Stomach (tissue), 9 donors: ENCODE results near the gene LGR5. TPM values are rescaled to one million over a fixed set of nuclear protein-coding genes. Genes with fewer than 3 reads are reported as not detected.

Experiments used
- DNase-seq, 2 donors: peaks; one replicate each; pipeline versions ENCODE4 v3.0.0 to v3.0.0-alpha.2; 2013 to 2019
- H3K27ac ChIP-seq, 5 donors: fragments of 200-600 bp in 4 of 5; sonication (generic) in 4 of 5; one replicate each; pipeline ENCODE4 v1.5.1; 2013 to 2019; ENCODE audit warnings: mild to moderate bottlenecking in 1 of 5, moderate library complexity in 1 of 5
- H3K27me3 ChIP-seq, 3 donors: fragments of 200-600 bp; sonication (generic); one replicate each; pipeline ENCODE4 v1.5.1; 2017 to 2019; ENCODE audit warnings: mixed run types in 1 of 3
- H3K36me3 ChIP-seq, 4 donors: fragments of 200-600 bp; sonication (generic); 1 replicate in 3 of 4; 2 replicates in 1 of 4; pipeline ENCODE4 v1.5.1; 2016 to 2019
- H3K4me1 ChIP-seq, 4 donors: fragments of 200-600 bp; sonication (generic); one replicate each; pipeline ENCODE4 v1.5.1; 2016 to 2019
- H3K4me3 ChIP-seq, 4 donors: fragments of 200-600 bp; sonication (generic) in 3 of 4; one replicate each; pipeline ENCODE4 v1.5.1; 2016 to 2019; ENCODE audit warnings: mild to moderate bottlenecking in 1 of 4
- H3K9me3 ChIP-seq, 4 donors: fragments of 200-600 bp; sonication (generic); one replicate each; pipeline ENCODE4 v1.5.1; 2016 to 2019
- CTCF ChIP-seq, 7 experiments: fragments of 450-650 bp in 4 of 7; fragments of 200-600 bp in 3 of 7; sonication (generic) in 3 of 7; IDR thresholded peaks; one replicate each; pipeline ENCODE4 v1.5.1; 2016 to 2019; ENCODE audit warnings: antibody characterized with exemption in 7 of 7, control low read depth in 2 of 7, mild to moderate bottlenecking in 1 of 7
- EP300 ChIP-seq: sonication (generic); formaldehyde crosslinking; IDR thresholded peaks from one replicate; pipeline ENCODE4 v1.6.1; 2017; ENCODE audit warnings: antibody characterized with exemption
- POLR2A ChIP-seq, 4 donors: fragments of 450-650 bp; IDR thresholded peaks; one replicate each; pipeline ENCODE4 v1.6.1; 2016; ENCODE audit warnings: antibody characterized with exemption in 4 of 4, control low read depth in 2 of 4, mild to moderate bottlenecking in 1 of 4, moderate library complexity in 1 of 4
- POLR2AphosphoS5 ChIP-seq, 3 donors: sonication (generic); formaldehyde crosslinking; IDR thresholded peaks; one replicate each; pipeline ENCODE4 v1.6.1; 2016; ENCODE audit warnings: antibody characterized with exemption in 3 of 3
- WGBS, 5 donors: extraction: QIAGEN DNeasy Blood & Tissue Kit in 3 of 5; methylation state at CpG; one replicate each; pipeline versions ENCODE4 v1.1.5 to v1.1.7; 2013 to 2018; 5-methylcytosine and 5-hydroxymethylcytosine counted together
- intact Hi-C: fragments of 100-400 bp; cut with DNase I; formaldehyde crosslinking; loops from one replicate; pipeline ENCODE4 v1.15.1; 2023; ENCODE audit warnings: low total_unique reads
- polyA plus RNA-seq, 3 donors: library from polyadenylated mRNA; stranded (reverse); fragments of 200-250 nt; gene quantifications; one replicate each; pipeline ENCODE4 v1.2.3, GENCODE V29; 2013
- total RNA-seq, 5 donors: library from RNA; depleted of rRNA; stranded (reverse); fragments of >200 nt; gene quantifications; one replicate each; pipeline versions ENCODE4 v1.1.0 to v1.2.3, GENCODE V29; 2014 to 2016
- donor health status: healthy with polysubstance abuse.
- donor health status: Bipolar disorder and iron deficiency.
- donor health status: healthy.

LGR5 gene
- total and polyA plus RNA-seq, 8 donors, result 0.06 to 16.0 (median 1.2) TPM; not detected in 3

GRCh38 chr12:71521125-71521524, 81.5 kb downstream of the LGR5 start:
- H3K4me3 ChIP-seq, result no peak overlapping the region
- H3K27me3 ChIP-seq, result no peaks in the 10 kb centered on the region
- no peak overlapping the region for H3K27ac ChIP-seq
- H3K4me1 ChIP-seq, result no peaks in the 10 kb centered on the region
- H3K9me3 ChIP-seq, result no peaks in the 10 kb centered on the region
- no peak for DNase-seq
- intact Hi-C loops, result no loop called here
- WGBS, 5 donors, result 78 to 93% (median 84%) methylated on average over 4 of the region's 4 CpGs
- H3K36me3 ChIP-seq, result no peaks in the 10 kb centered on the region
- TF ChIP-seq POLR2A (IDR thresholded peaks at IDR 0.05) (no peak), EP300 (no peak), CTCF (IDR thresholded peaks at IDR 0.05) (no peak), POLR2AphosphoS5 (IDR thresholded peaks at IDR 0.05) (no peak)

DNA sequence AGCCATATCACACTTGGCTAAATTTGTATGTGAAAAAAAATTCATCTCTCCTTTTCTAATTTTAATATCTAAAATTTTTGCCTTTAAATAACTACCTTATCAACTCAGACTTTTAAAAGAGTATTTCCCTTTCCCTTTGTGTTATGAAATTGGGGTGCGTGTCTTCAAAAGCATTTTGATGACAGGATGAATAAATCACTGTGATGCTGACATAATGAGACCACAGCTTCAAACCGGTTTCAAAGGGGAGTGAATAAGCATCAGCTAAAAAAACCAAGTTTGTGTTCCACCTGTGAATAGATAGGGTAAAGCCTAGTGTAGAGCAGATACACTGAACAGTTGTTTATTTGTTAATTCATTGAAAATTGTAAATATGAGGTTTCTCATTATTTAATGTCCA, 85.0 kb downstream of the LGR5 start:
- Histone ChIP-seq H3K4me3 (no peak overlapping the region), H3K27me3 (no peaks in the 10 kb centered on the region), H3K36me3 (no peaks in the 10 kb centered on the region), H3K9me3 (no peaks in the 10 kb centered on the region), H3K27ac (no peak overlapping the region), H3K4me1 (no peaks in the 10 kb centered on the region)
- DNase-seq, result no peak
- 48 to 76% (median 67%) methylated on average over 2 of the region's 2 CpGs for WGBS, 5 donors
- no peak for TF ChIP-seq POLR2AphosphoS5 (IDR thresholded peaks at IDR 0.05)
- TF ChIP-seq POLR2A (IDR thresholded peaks at IDR 0.05), result no peak
- no peak for TF ChIP-seq CTCF (IDR thresholded peaks at IDR 0.05)
- no peak for TF ChIP-seq EP300
- intact Hi-C loops, result no loop called here

- Histone ChIP-seq H3K27me3 (no peaks in the 10 kb centered on the region), H3K36me3 (no peaks in the 10 kb centered on the region), H3K4me1 (no peaks in the 10 kb centered on the region), H3K4me3 (no peak overlapping the region), H3K27ac (no peak overlapping the region), H3K9me3 (no peaks in the 10 kb centered on the region)
- intact Hi-C loops, result no loop called here
- DNase-seq, result no peak
- 73 to 87% (median 73%) methylated on average over 2 of the region's 2 CpGs for WGBS, 5 donors
- no peak for TF ChIP-seq CTCF (IDR thresholded peaks at IDR 0.05)
- no peak for TF ChIP-seq POLR2A (IDR thresholded peaks at IDR 0.05)
- no peak for TF ChIP-seq EP300
- no peak for TF ChIP-seq POLR2AphosphoS5 (IDR thresholded peaks at IDR 0.05)
Measured at GRCh38 chr12:71533703-71534102, 94.1 kb downstream of the LGR5 start.

- WGBS, 5 donors, result 68 to 81% (median 78%) methylated on average over 2 of the region's 2 CpGs
- intact Hi-C loops, result no loop called here
- Histone ChIP-seq H3K27me3 (no peaks in the 10 kb centered on the region), H3K4me3 (no peak overlapping the region), H3K9me3 (no peaks in the 10 kb centered on the region), H3K36me3 (no peaks in the 10 kb centered on the region), H3K4me1 (no peaks in the 10 kb centered on the region), H3K27ac (no peak overlapping the region)
- TF ChIP-seq EP300 (no peak), POLR2A (IDR thresholded peaks at IDR 0.05) (no peak), CTCF (IDR thresholded peaks at IDR 0.05) (no peak), POLR2AphosphoS5 (IDR thresholded peaks at IDR 0.05) (no peak)
- DNase-seq, result no peak
Measured at GRCh38 chr12:71536279-71536938, 96.8 kb downstream of the LGR5 start.
